Measurements from ENCODE around the gene ALAS1. TPM values are rescaled to one million over a fixed set of nuclear protein-coding genes. Genes with fewer than 3 reads are reported as not detected.

The ALAS1 gene
- total and polyA plus RNA-seq, 2 of the 13 experiments (the other 11 are each of a cell fraction or from before 2014, with no cell fraction given) = 36.0 to 43.2 TPM

- TF ChIP-seq, protein P1, sequence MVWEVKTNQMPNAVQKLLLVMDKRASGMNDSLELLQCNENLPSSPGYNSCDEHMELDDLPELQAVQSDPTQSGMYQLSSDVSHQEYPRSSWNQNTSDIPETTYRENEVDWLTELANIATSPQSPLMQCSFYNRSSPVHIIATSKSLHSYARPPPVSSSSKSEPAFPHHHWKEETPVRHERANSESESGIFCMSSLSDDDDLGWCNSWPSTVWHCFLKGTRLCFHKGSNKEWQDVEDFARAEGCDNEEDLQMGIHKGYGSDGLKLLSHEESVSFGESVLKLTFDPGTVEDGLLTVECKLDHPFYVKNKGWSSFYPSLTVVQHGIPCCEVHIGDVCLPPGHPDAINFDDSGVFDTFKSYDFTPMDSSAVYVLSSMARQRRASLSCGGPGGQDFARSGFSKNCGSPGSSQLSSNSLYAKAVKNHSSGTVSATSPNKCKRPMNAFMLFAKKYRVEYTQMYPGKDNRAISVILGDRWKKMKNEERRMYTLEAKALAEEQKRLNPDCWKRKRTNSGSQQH (CRISPR knock-in tag; IDR thresholded peaks at IDR 0.05; ENCODE audit: low read depth) = peak; percentile 91
- TF ChIP-seq FOXA3 (CRISPR knock-in tag; IDR thresholded peaks at IDR 0.05) = peak; percentile 67
- TF ChIP-seq TBP (CRISPR knock-in tag; IDR thresholded peaks at IDR 0.05) = no peak
- TF ChIP-seq SNAPC2 (CRISPR knock-in tag; IDR thresholded peaks at IDR 0.05) = no peak
- TF ChIP-seq ZNF501 (CRISPR knock-in tag; IDR thresholded peaks at IDR 0.05) = peak; percentile 97
- TF ChIP-seq CBX1 (IDR thresholded peaks at IDR 0.05; ENCODE audit: low read depth) = no peak
- TF ChIP-seq PCBP1 (IDR thresholded peaks at IDR 0.05; ENCODE audit: borderline replicate concordance, low read depth, low read length) = 0 out of 2 replicates have a peak, but pooled peaks have one; percentile 46
- 0 out of 2 replicates have a peak, but pooled peaks have one; percentile 46 for TF ChIP-seq ZKSCAN8 (CRISPR knock-in tag; IDR thresholded peaks at IDR 0.05; ENCODE audit: borderline replicate concordance)
- peak; percentile 88 for TF ChIP-seq CREM (IDR thresholded peaks at IDR 0.05)
- TF ChIP-seq CREM (CRISPR knock-in tag; IDR thresholded peaks at IDR 0.05) = no peak
- 0 out of 2 replicates have a peak, but pooled peaks have one; percentile 50 for TF ChIP-seq HOXD1 (CRISPR knock-in tag; IDR thresholded peaks at IDR 0.05)
- TF ChIP-seq, protein P2, sequence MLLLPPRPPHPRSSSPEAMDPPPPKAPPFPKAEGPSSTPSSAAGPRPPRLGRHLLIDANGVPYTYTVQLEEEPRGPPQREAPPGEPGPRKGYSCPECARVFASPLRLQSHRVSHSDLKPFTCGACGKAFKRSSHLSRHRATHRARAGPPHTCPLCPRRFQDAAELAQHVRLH (CRISPR knock-in tag; IDR thresholded peaks at IDR 0.05; ENCODE audit: borderline replicate concordance, low read depth) = peak; percentile 76; the same call in 1 of the 2 replicates
- TF ChIP-seq, protein P3, sequence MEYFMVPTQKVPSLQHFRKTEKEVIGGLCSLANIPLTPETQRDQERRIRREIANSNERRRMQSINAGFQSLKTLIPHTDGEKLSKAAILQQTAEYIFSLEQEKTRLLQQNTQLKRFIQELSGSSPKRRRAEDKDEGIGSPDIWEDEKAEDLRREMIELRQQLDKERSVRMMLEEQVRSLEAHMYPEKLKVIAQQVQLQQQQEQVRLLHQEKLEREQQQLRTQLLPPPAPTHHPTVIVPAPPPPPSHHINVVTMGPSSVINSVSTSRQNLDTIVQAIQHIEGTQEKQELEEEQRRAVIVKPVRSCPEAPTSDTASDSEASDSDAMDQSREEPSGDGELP (IDR thresholded peaks at IDR 0.05; ENCODE audit: borderline replicate concordance, low read depth) = peak; percentile 52; the same call in 1 of the 2 replicates
- TF ChIP-seq ZBTB1 (CRISPR knock-in tag; IDR thresholded peaks at IDR 0.05; ENCODE audit: borderline replicate concordance) = no peak
- TF ChIP-seq ZNF562 (CRISPR knock-in tag; IDR thresholded peaks at IDR 0.05; ENCODE audit: borderline replicate concordance) = no peak
- TF ChIP-seq TRIM24 (CRISPR knock-in tag; IDR thresholded peaks at IDR 0.05) = no peak
- TF ChIP-seq, protein P4, sequence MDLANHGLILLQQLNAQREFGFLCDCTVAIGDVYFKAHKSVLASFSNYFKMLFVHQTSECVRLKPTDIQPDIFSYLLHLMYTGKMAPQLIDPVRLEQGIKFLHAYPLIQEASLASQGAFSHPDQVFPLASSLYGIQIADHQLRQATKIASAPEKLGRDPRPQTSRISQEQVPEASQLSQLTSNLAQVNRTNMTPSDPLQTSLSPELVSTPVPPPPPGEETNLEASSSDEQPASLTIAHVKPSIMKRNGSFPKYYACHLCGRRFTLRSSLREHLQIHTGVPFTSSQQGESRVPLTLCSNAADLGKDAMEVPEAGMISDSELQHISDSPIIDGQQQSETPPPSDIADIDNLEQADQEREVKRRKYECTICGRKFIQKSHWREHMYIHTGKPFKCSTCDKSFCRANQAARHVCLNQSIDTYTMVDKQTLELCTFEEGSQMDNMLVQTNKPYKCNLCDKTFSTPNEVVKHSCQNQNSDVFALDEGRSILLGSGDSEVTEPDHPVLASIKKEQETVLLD (CRISPR knock-in tag; IDR thresholded peaks at IDR 0.05; ENCODE audit: low read depth) = 0 out of 2 replicates have a peak, but pooled peaks have one; percentile 26
- TF ChIP-seq, protein P5, sequence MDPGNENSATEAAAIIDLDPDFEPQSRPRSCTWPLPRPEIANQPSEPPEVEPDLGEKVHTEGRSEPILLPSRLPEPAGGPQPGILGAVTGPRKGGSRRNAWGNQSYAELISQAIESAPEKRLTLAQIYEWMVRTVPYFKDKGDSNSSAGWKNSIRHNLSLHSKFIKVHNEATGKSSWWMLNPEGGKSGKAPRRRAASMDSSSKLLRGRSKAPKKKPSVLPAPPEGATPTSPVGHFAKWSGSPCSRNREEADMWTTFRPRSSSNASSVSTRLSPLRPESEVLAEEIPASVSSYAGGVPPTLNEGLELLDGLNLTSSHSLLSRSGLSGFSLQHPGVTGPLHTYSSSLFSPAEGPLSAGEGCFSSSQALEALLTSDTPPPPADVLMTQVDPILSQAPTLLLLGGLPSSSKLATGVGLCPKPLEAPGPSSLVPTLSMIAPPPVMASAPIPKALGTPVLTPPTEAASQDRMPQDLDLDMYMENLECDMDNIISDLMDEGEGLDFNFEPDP (CRISPR knock-in tag; conservative IDR thresholded peaks at IDR 0.05) = no peak
- TF ChIP-seq ZNF674 (CRISPR knock-in tag; IDR thresholded peaks at IDR 0.05; ENCODE audit: low read depth) = no peak
- no peak for TF ChIP-seq ZSCAN12 (CRISPR knock-in tag; IDR thresholded peaks at IDR 0.05)
- TF ChIP-seq DMTF1 (CRISPR knock-in tag; IDR thresholded peaks at IDR 0.05) = no peak
- TF ChIP-seq HCFC1 (IDR thresholded peaks at IDR 0.05; ENCODE audit: low read depth, low read length) = peak; percentile 80
These were observed 43.5 kb upstream of the ALAS1 start, which contains the start of gene POC1A (continued) for GRCh38 chr3:52154135-52155094.

Measured in HepG2 (cell line).